Measurements from ENCODE around the gene MRPL14. TPM values are rescaled to one million over a fixed set of nuclear protein-coding genes. Genes with fewer than 3 reads are reported as not detected.

MRPL14 gene
- total RNA-seq, 1 experiment from 2014 or later: 69.6 TPM

- TF ChIP-seq ZBTB33 (IDR thresholded peaks at IDR 0.05; ENCODE audit: extremely low read depth, insufficient replicate concordance, low read length) (no peak), ELF1 (IDR thresholded peaks at IDR 0.05; ENCODE audit: borderline replicate concordance, low read depth) (no peak), EZH2phosphoT487 (IDR thresholded peaks at IDR 0.05; ENCODE audit: borderline replicate concordance) (no peak), RAD21 (IDR thresholded peaks at IDR 0.05; ENCODE audit: low read depth) (no peak), FOSL1 (IDR thresholded peaks at IDR 0.05; ENCODE audit: low read depth) (no peak), ZFX (IDR thresholded peaks at IDR 0.05) (no peak), MAX (IDR thresholded peaks at IDR 0.05) (no peak), SIN3A (IDR thresholded peaks at IDR 0.05; ENCODE audit: low read depth) (no peak), SRF (IDR thresholded peaks at IDR 0.05; ENCODE audit: low read depth) (no peak), EZH2 (IDR thresholded peaks at IDR 0.05) (no peak), TCF7L2 (IDR thresholded peaks at IDR 0.05; ENCODE audit: borderline replicate concordance, extremely low read depth, insufficient read depth, insufficient read length) (no peak), CTCF (IDR thresholded peaks at IDR 0.05 in 2 of 3, conservative IDR thresholded peaks at IDR 0.05 in 1 of 3; ENCODE audit: borderline replicate concordance in 1 of 3, insufficient read depth in 1 of 3, low read depth in 2 of 3, low read length in 2 of 3) (peak in 2 of 3 experiments; percentile 87 to 96; a peak in 4 of 6 replicates)
Measured at GRCh38 chr6:44074439-44074812, 52.8 kb downstream of the MRPL14 start (continued).

Data from HCT116 (cell line).